Astrocyte (in vitro differentiated cells and primary cell): ENCODE data around the gene ZC3H7A.

ENCODE experiments used
- CTCF ChIP-seq: IDR thresholded peaks from 2 replicates; pipeline ENCODE4 v1.5.1; 2011; ENCODE audit warnings: low read depth, mild to moderate bottlenecking, inconsistent platforms, low read length, moderate library complexity; ENCODE audit not compliant: insufficient read depth
- EZH2 ChIP-seq: IDR thresholded peaks from 2 replicates; pipeline ENCODE4 v1.6.1; 2012; ENCODE audit warnings: mild to moderate bottlenecking, low read length, inconsistent platforms; ENCODE audit not compliant: insufficient read depth

- no peak for TF ChIP-seq CTCF
- no peak for TF ChIP-seq EZH2
Measured at GRCh38 chr16:11795887-11796226, 1.2 kb downstream of the ZC3H7A start.
